DND-41 (cell line): ENCODE measurements around the gene CDC14A.
A peak's percentile ranks its signal among the peaks of the same experiment; 100 is the strongest.

ENCODE experiments used
- ATAC-seq: fragments of 200-7000 bp; cut with Tn5 transposase; 3 replicates; pipeline ENCODE4 v1.9.1; 2021; ENCODE audit warnings: low read depth; ENCODE audit not compliant: insufficient read depth
- DNase-seq: peaks from one replicate; pipeline ENCODE4 v3.0.0-alpha.2; 2020
- H2AFZ ChIP-seq: 2 replicates; pipeline ENCODE4 v1.6.0; 2012; ENCODE audit warnings: low read depth, low read length
- H3K27ac ChIP-seq: 2 replicates; pipeline ENCODE4 v1.5.1; 2012; ENCODE audit warnings: low read length, inconsistent platforms
- H3K27me3 ChIP-seq: fragments of 200-600 bp; sonication (generic); 2 replicates; pipeline ENCODE4 v1.6.0; 2012; ENCODE audit warnings: low read length, mild to moderate bottlenecking, inconsistent platforms; ENCODE audit not compliant: insufficient read depth, poor library complexity
- H3K36me3 ChIP-seq: 2 replicates; pipeline ENCODE4 v1.5.1; 2012; ENCODE audit warnings: low read length, inconsistent platforms; ENCODE audit not compliant: insufficient read depth
- H3K4me1 ChIP-seq: 2 replicates; pipeline ENCODE4 v1.5.1; 2012; ENCODE audit warnings: mild to moderate bottlenecking, low read length; ENCODE audit not compliant: insufficient read depth
- H3K4me2 ChIP-seq: 2 replicates; pipeline ENCODE4 v1.6.0; 2012; ENCODE audit warnings: mild to moderate bottlenecking, moderate library complexity, low read length, inconsistent platforms; ENCODE audit not compliant: insufficient read depth
- H3K4me3 ChIP-seq, 2 experiments: fragments of 200-600 bp in 1 of 2; shearing (Covaris generic) in 1 of 2; 2 replicates each; pipeline ENCODE4 v1.5.1; 2012 to 2016; ENCODE audit warnings: inconsistent platforms in 2 of 2, low read length in 2 of 2, mild to moderate bottlenecking in 2 of 2, low read depth in 1 of 2, moderate library complexity in 1 of 2
- H3K79me2 ChIP-seq: 2 replicates; pipeline ENCODE4 v1.6.0; 2012; ENCODE audit warnings: low read length, inconsistent platforms; ENCODE audit not compliant: insufficient read depth
- H3K9ac ChIP-seq: 2 replicates; pipeline ENCODE4 v1.6.0; 2012; ENCODE audit warnings: low read depth, mild to moderate bottlenecking, inconsistent platforms, low read length, moderate library complexity
- H3K9me3 ChIP-seq: 2 replicates; pipeline ENCODE4 v1.5.1; 2012; ENCODE audit warnings: low read length, moderate library complexity, mild to moderate bottlenecking, inconsistent platforms; ENCODE audit not compliant: insufficient read depth, severe bottlenecking
- H4K20me1 ChIP-seq: 2 replicates; pipeline ENCODE4 v1.6.0; 2012; ENCODE audit warnings: low read length; ENCODE audit not compliant: insufficient read depth
- CTCF ChIP-seq: IDR thresholded peaks from 2 replicates; pipeline ENCODE4 v1.5.1; 2012; ENCODE audit warnings: borderline replicate concordance, low read length, moderate library complexity, mild to moderate bottlenecking; ENCODE audit not compliant: poor library complexity, severe bottlenecking; ENCODE audit errors: extremely low read depth
- EZH2 ChIP-seq: IDR thresholded peaks from 3 replicates; pipeline ENCODE4 v1.6.1; 2012; ENCODE audit warnings: borderline replicate concordance, low read depth, mild to moderate bottlenecking, moderate library complexity, low read length, inconsistent platforms; ENCODE audit not compliant: severe bottlenecking

Gene CDC14A

GRCh38 chr1:100391675-100392074, 39.4 kb downstream of the CDC14A start:
- H3K4me2 ChIP-seq, result no peak overlapping the region
- peaks cover 20% of the 10 kb centered on the region; the same call in 1 of the 2 replicates for H3K36me3 ChIP-seq
- no peaks in the 10 kb centered on the region for H3K27me3 ChIP-seq
- H4K20me1 ChIP-seq, result no peaks in the 10 kb centered on the region
- DNase-seq, result no peak
- no peak overlapping the region for H3K9ac ChIP-seq
- no peaks in the 10 kb centered on the region for H3K79me2 ChIP-seq
- no peak overlapping the region for H3K4me3 ChIP-seq
- H3K9me3 ChIP-seq, result no peaks in the 10 kb centered on the region
- peak; percentile 54; the same call in 2 of the 3 replicates for ATAC-seq
- no peak overlapping the region for H3K27ac ChIP-seq
- H3K4me1 ChIP-seq, result peaks cover 10% of the 10 kb centered on the region; the same call in 1 of the 2 replicates
- H2AFZ ChIP-seq, result no peak overlapping the region
- TF ChIP-seq EZH2 (no peak), CTCF (no peak)

DNA sequence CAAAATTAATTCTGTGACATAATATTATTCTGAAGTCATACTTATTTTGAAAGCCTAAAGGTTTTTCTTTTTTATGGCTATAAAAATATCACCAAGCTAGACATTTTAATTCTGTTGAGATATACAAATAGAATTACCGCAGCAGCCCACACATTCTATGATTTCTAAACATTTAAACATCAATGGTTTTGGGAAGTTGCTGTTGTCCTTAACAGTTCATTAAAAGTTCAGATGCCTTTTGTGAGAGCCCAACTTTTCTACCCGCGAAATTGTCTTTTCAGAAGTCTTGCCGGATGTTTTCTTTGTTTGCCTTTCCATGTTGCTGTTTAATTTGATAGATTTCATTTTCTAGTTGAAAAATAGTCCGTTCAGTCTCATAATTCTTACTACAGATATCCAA, 40.5 kb downstream of the CDC14A start:
- Histone ChIP-seq H3K27ac (no peak overlapping the region), H3K9me3 (no peaks in the 10 kb centered on the region), H3K4me1 (peaks cover 4% of the 10 kb centered on the region; the same call in 1 of the 2 replicates), H3K4me2 (no peak overlapping the region), H3K4me3 (no peak overlapping the region), H4K20me1 (no peaks in the 10 kb centered on the region), H3K36me3 (peaks cover 20% of the 10 kb centered on the region; the same call in 1 of the 2 replicates), H2AFZ (no peak overlapping the region), H3K79me2 (no peaks in the 10 kb centered on the region), H3K9ac (no peak overlapping the region), H3K27me3 (no peaks in the 10 kb centered on the region)
- TF ChIP-seq EZH2 (no peak), CTCF (no peak)
- DNase-seq (no peak), ATAC-seq (no peak)

- Histone ChIP-seq H3K4me2 (no peak overlapping the region), H3K27ac (no peak overlapping the region; the same call in 1 of the 2 replicates), H3K79me2 (peaks cover 3% of the 10 kb centered on the region; the same call in 1 of the 2 replicates), H3K36me3 (peaks cover 20% of the 10 kb centered on the region; the same call in 1 of the 2 replicates), H4K20me1 (no peaks in the 10 kb centered on the region), H3K4me3 (no peak overlapping the region), H3K4me1 (peaks cover 1% of the 10 kb centered on the region; the same call in 1 of the 2 replicates), H3K27me3 (no peaks in the 10 kb centered on the region), H3K9me3 (no peaks in the 10 kb centered on the region), H3K9ac (no peak overlapping the region), H2AFZ (no peak overlapping the region)
- DNase-seq (no peak), ATAC-seq (no peak)
- TF ChIP-seq EZH2, result no peak
- TF ChIP-seq CTCF, result no peak
Observed at GRCh38 chr1:100394285-100394684, 42.0 kb downstream of the CDC14A start.

DNA sequence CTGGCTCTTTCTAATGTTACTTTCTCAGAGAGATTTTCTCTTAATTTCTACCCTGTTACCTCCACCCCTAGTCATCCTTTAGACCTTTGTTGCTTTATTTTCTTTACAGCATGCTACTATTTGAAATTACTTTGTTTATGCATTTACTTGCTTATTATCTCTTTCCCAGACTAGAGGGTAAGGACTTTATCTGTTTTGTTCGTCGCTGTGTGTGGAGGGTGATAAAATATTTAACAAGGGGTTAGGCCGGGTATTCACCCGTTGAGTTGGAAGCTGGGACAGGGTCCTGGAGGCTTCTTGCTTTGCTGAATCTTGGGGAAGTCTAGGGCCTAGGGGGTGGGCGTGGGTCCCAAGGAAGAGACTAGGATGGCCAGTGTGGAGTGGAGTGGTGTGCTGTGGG, 43.6 kb downstream of the CDC14A start:
- no peak for DNase-seq
- Histone ChIP-seq H3K9me3 (no peaks in the 10 kb centered on the region), H4K20me1 (no peaks in the 10 kb centered on the region), H3K4me3 (no peak overlapping the region), H3K4me1 (peaks cover 17% of the 10 kb centered on the region), H3K4me2 (no peak overlapping the region), H3K36me3 (peaks cover 17% of the 10 kb centered on the region; the same call in 1 of the 2 replicates), H2AFZ (no peak overlapping the region), H3K27ac (no peak overlapping the region), H3K27me3 (no peaks in the 10 kb centered on the region), H3K9ac (no peak overlapping the region), H3K79me2 (peaks cover 6% of the 10 kb centered on the region; the same call in 1 of the 2 replicates)
- no peak for ATAC-seq
- no peak for TF ChIP-seq CTCF
- TF ChIP-seq EZH2, result no peak
